Peyer's patch (tissue), 4 donors: ENCODE results near the gene TPCN2.

Experiments used
- POLR2A ChIP-seq, 2 donors: fragments of 450-650 bp; IDR thresholded peaks; one replicate each; pipeline ENCODE4 v1.5.1; 2017; ENCODE audit warnings: antibody characterized with exemption in 2 of 2, mild to moderate bottlenecking in 2 of 2, moderate library complexity in 2 of 2
- TF ChIP-seq, protein P1 (sequence below), 6 experiments: fragments of 450-650 bp in 4 of 6; fragments of 200-600 bp in 2 of 6; sonication (generic) in 1 of 6; IDR thresholded peaks; one replicate each; pipeline ENCODE4 v1.5.1; 2017 to 2019; ENCODE audit warnings: antibody characterized with exemption in 6 of 6, mild to moderate bottlenecking in 3 of 6, moderate library complexity in 1 of 6

DNA sequence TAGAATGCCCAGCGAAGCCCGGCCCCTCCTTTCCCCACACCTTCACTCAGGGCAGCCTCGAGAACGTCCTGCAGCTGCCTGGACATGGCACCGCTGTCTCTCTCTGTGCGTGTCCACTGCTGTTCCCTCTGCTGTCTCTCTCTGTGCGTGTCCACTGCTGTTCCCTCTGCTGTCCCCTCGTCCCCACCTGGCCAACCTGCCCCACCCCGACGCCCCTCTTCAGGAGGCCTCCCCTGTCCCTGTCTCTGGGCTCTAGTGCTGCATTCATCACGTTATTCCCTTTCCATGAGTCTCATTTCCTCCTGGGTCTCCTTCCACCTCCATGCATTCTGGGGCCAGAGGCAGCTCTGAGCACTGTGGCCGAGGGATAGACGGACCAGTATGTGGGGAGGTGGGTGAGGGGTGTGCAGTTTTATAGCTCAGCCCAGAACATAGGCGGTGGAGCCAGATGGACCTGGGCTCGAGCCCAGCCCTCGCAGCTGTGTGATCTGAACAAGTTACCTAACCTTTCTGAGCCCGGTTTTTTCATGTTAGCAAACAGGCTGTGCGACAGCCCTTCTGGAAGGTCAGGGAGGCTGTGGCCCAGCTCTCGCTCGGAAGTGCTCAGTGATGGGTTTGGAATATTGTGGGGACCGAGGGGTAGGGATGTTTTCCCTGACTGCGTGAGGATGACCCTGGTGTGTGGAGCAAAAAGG, 65.1 kb downstream of the TPCN2 start:
- TF ChIP-seq, protein P1, sequence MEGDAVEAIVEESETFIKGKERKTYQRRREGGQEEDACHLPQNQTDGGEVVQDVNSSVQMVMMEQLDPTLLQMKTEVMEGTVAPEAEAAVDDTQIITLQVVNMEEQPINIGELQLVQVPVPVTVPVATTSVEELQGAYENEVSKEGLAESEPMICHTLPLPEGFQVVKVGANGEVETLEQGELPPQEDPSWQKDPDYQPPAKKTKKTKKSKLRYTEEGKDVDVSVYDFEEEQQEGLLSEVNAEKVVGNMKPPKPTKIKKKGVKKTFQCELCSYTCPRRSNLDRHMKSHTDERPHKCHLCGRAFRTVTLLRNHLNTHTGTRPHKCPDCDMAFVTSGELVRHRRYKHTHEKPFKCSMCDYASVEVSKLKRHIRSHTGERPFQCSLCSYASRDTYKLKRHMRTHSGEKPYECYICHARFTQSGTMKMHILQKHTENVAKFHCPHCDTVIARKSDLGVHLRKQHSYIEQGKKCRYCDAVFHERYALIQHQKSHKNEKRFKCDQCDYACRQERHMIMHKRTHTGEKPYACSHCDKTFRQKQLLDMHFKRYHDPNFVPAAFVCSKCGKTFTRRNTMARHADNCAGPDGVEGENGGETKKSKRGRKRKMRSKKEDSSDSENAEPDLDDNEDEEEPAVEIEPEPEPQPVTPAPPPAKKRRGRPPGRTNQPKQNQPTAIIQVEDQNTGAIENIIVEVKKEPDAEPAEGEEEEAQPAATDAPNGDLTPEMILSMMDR (IDR thresholded peaks at IDR 0.05), result no peak
- no peak for TF ChIP-seq POLR2A (IDR thresholded peaks at IDR 0.05)
